T-helper 1 cell treated with Interleukin-12 subunit alpha and Interleukin-12 subunit beta and Interleukin-4 antibody, amounts not matched to agents 30 ng/mL and 1 ng/mL, for 36 hours (primary cell): ENCODE measurements around the gene CADPS. TPM values are rescaled to one million over a fixed set of nuclear protein-coding genes. Genes with fewer than 3 reads are reported as not detected.

Experiments used
- intact Hi-C: fragments of 100-400 bp; cut with micrococcal nuclease; formaldehyde crosslinking; loops from one replicate; pipeline ENCODE4 v1.15.1; 2024
- total RNA-seq: library from RNA; stranded (reverse); gene quantifications from 2 replicates; pipeline ENCODE4 v1.2.3, GENCODE V29; 2022

Gene CADPS
- total RNA-seq, 1 donor from 2014 or later = not detected

GRCh38 chr3:62378921-62379320, 496.3 kb downstream of the CADPS start:
- intact Hi-C loops = loop anchor here (10.0 kb wide), 1 partner anchor 496 kb away; the partner anchor contains the start of gene CADPS

- intact Hi-C loops = loop anchor here (10.0 kb wide), 1 partner anchor 496 kb away; the partner anchor contains the start of gene CADPS
Measured at GRCh38 chr3:62378311-62378789, 496.9 kb downstream of the CADPS start.

DNA sequence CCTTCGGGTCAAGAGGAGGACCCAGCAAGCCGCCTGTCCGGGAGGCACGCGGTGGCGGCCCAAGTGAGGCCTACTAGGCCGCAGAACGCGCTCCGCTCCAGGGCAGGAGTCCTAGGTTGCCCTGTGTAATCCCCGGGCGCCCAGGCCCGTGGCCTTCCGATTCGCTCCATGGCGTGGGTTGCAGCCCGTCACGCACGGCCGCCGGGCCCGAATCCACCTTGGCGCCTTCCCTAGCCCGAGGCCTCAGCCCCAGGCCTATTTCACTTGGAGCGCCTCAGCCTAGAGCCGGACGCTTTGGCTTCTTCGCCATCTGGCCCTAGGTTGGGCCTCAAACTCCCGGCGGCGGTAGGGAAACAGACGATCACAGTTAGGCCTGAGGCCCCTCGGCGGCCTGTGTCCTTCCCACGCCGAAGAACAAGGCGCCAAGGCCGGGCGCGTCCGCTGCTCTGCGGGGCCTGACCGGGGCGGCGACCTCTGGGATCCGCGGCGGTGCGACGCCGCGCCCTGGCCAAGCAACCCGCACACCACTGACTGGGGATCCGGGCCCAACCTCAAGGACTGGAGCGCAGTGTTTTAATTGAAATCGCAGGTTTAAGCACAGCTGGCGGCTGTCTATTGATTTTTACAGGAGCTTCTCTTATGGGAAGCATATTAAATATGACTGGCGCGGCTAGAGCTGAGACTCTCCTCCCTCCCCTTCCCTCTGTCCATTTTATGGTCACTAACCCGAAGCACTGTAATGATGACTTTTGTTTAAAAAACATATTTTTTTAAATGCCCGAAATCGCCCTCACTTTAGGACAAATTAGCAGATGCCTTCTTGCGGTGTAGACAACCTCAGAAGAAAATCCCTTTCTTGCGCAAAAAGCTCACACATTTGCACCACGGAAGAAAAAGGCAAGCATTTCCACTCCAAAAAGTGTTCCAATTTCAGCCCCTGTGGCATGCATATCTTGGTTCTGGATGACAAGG, 498.0 kb downstream of the CADPS start:
- intact Hi-C loops = loop anchor here (10.0 kb wide), 1 partner anchor 498 kb away; the partner anchor contains the start of gene CADPS

GRCh38 chr3:62376454-62376720, 498.8 kb downstream of the CADPS start:
- intact Hi-C loops = loop anchor here (10.0 kb wide), 1 partner anchor 498 kb away; the partner anchor contains the start of gene CADPS

GRCh38 chr3:62375655-62376453, 499.4 kb downstream of the CADPS start:
- intact Hi-C loops = loop anchor here (10.0 kb wide), 1 partner anchor 499 kb away; the partner anchor contains the start of gene CADPS

DNA sequence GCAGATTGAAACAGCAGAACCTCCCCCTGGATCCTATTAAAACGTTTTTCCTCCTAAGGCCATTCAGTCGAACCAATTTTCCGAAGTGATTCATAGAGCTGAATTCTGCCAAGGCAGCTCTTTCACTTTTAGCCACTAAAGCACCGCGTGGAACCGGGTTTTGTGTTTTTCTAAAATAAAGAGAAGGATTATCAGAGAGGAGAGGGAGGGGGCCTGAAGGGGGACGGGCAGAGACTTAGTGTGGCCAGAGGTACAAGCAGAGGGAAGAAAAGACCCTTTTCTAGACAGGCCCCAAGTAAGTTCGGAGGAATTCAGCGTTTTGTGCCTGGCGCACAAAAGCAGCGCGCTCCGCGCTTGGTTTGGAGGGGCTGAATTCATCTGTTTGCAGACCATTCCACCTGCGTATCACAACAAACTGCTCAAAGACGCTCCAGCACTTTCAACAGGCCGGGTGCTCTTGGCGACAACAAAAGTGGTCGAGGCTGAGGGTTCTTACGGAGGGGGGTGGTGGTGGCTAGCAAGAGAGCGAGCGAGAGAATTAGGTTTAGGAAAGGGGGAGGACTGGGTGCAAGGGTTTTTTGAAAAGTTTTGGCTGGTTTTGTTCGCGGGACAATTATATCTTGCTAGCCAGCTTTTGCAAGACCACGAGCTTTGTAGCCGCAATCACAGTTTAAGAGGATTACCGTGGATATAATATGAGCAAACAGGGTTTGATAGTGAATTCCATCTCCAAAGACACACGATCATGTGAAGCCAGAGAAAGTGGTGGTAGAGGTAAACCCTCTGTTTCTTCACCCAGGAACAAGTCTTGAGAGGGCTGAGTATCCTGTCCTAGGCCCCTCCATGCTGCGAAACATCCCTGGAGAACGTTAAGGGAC, 500.6 kb downstream of the CADPS start:
- intact Hi-C loops = loop anchor here (10.0 kb wide), 1 partner anchor 500 kb away; the partner anchor contains the start of gene CADPS

- intact Hi-C loops = loop anchor here (10.0 kb wide), 1 partner anchor 501 kb away; the partner anchor contains the start of gene CADPS
Measured at GRCh38 chr3:62373714-62374333, 501.4 kb downstream of the CADPS start.

- intact Hi-C loops = loop anchor here (10.0 kb wide), 1 partner anchor 502 kb away; the partner anchor contains the start of gene CADPS
Measured at GRCh38 chr3:62373215-62373614, 502.0 kb downstream of the CADPS start, which contains the start of gene FEZF2. Gene FEZF2, minus strand, starts transcription at chr3:62373550. Its CDS starts 682 bp downstream, at chr3:62372868.

- intact Hi-C loops = loop anchor here (10.0 kb wide), 1 partner anchor 502 kb away; the partner anchor contains the start of gene CADPS
Measured at GRCh38 chr3:62372621-62373041, 502.6 kb downstream of the CADPS start.

DNA sequence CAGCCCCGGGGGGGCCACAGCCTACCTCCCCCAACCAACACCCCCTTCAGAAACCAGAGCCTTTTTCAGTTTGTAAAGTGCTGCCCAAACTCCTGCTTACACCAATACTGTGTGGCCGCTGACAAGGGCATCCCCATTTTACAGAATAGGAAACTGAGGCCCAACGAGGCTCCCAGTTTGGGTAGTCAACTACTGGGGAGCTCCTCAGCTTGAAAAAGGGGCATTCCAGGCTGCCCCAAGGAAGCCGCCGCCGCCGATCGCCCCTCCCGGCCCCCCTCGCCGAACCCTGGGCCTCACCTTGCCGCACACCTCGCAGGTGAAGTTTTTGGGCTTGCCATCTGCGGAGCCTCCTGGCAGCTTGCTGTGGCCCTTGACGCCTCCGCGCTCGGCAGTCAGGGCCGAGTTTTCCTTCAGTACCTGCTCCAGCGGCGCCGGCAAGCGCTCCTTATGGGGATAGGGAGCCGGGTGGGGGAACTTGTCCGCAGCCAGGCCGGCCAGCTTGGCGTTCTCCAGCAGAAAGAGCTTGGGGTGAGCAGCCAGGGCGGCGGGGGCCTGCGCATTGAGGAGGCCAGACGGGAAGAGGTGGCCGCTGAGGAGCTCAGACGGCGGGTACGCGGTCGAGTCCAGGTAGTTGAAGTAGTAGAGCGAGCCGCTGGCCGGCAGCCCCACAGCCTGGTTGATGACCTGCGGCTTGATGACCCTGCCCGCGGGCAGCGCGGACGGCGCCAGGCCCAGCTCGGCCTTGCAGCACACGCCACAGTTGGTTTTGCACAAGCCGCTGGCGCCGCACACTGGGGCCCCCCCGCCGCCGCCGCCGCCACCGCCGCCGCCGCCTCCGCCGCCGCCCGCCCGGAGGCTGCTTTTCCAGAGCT, 503.3 kb downstream of the CADPS start:
- intact Hi-C loops = loop anchor here (10.0 kb wide), 1 partner anchor 503 kb away; the partner anchor contains the start of gene CADPS

DNA sequence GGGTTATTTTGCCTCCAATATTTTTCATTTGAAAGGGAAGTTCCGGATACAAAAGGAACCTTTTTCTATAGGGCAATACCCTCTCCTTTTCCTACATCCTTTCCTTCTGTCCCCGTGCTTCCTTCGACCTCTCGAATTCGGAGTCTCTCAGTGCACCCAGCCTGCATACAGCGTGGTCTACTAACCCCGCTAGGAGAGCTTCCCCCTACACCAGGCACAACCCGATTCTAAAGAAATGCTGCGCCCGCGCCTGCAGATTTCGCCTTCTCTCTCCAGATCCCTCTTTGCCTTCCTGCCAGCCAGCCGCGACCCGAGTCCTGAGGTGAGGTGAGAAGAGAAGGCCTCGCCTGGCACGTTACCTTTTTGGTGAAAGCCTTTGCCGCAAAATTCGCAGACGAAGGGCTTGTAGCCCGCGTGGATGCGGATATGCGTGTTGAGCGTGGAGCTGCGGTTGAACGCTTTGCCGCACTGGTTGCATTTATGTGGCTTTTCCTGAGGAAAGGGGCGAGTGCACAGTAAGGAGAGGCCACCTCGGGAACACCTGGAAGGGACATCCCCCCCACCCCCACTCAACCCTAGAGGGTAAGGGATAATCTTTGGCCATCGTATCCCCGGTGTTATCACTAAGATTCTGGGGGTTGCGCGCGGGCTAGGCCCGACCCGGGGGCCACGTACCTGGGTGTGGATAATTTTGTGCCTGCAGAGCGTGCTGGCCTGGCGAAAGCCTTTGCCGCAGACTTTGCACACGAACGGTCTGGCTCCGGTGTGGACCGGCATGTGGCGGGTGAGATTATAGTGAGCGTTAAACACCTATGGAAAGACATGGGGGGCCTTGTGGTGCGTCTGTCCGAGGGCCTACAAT, 504.1 kb downstream of the CADPS start:
- intact Hi-C loops = loop anchor here (10.0 kb wide), 1 partner anchor 504 kb away; the partner anchor contains the start of gene CADPS

DNA sequence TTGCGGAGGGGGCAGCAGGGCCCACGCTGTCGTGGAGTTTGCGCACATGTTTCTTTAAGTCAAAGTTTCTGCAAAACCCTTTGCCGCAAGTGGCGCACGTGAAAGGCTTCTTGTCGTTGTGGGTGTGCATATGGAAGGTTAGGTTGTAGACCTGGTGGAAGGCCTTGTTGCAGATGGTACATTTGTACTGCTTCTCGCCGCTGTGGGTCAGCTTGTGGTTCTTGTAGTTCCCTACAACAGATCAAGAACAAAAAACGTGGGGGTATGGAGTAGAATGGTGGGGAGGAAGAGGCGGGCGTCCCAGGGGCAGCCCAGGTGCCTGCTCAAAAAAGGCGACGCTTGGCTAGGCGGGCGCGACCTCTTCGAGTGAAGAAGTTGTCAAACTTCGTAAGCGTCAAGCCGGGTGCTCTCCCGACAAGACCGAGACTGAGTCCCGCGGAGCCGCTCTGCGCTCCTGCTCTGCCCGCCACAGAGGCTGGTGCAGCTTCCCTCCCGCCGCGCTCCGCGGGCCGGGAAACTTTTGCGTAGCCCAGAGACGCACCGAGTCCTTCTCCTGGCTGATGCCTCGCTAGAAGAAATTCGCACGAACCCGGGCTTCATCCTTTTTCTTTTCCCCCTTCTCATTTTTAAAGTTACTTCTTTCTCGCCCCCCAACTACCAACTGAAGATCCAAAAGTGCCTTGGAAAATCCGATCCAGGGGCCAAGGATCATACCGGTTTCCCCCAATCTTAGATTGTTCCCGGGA, 504.9 kb downstream of the CADPS start:
- intact Hi-C loops = loop anchor here (10.0 kb wide), 1 partner anchor 505 kb away; the partner anchor contains the start of gene CADPS

DNA sequence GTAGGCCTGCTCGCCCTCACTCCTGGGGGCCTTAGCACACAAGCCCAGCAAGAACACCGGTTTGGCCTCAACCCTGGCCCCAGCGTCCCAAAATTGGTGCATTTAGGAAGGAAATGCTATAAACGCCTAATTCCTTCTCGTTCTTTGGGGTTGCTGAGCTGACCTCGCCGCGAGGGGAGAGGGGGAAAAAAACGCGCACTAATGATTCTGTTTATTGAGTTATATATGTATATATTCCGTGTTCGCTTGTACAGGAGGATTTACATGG, 505.8 kb downstream of the CADPS start:
- intact Hi-C loops = no loop called here

DNA sequence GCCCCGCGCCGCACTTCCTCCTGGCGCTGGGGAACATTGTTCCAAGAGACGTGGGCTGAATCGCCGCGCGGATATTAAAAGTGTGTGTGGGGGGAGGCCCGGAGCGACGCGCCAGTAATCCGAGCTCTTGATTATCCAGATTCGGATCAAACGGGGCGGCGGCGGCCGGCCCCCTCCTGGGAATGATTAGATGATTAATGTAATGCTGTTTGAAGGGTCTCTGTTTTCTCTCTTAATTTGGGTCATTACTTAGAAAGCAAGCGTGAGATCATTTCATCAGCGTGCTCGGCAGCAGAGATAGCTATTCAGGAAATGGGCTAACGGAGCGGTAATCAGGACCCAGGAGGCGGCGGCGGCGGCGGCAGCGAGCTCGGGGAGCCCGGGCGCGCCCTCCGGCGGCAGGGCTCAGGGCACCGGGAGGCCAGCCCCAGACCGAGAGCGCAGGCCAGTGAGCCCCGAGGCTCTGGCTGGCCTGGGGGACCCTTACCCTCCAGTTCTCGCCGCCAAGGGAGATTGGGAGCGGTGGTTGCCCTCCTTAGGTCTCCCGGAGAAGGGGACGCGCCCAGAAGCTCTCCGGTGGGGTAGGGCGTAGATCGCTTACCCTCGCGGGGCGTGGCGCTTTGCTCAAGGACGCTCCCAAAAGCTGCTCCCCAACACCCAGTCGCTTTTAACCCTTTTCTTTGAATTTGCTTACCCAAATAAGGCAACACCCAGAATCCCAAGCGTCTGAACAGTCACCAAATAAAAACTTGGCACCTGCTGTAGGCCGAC, 506.3 kb downstream of the CADPS start:
- intact Hi-C loops = no loop called here

DNA sequence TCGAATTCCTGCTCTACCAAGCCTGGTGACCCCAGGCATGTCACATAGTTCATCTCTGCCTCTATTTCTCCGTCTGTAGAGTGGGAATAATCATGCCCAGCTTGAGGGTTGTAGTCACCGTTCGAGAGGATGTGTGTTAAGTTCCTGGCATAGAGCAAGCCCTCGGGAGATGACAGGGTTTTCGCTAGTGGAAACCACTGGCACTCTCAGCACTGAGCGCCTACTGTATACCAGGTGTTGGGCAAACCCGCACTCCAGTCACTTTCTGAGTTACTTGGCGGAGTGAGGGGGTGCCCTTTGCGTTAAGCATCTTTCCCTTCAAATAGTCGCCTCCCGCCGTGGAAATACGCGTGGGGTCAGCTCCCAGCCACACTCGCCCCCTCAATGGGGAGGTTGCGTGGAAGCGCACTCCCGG, 506.9 kb downstream of the CADPS start:
- intact Hi-C loops = no loop called here

GRCh38 chr3:62367763-62368195, 507.4 kb downstream of the CADPS start:
- intact Hi-C loops = no loop called here
